Skeletal muscle tissue (tissue), 4 donors: Measurements from ENCODE around the gene KRTAP3-3. TPM values are rescaled to one million over a fixed set of nuclear protein-coding genes. Genes with fewer than 3 reads are reported as not detected.

Experiments
- H3K27ac ChIP-seq: one replicate; pipeline ENCODE4 v1.7.0; 2013; ENCODE audit warnings: mild to moderate bottlenecking, low read depth, low read length, inconsistent platforms
- H3K27me3 ChIP-seq, 3 donors: one replicate each; pipeline ENCODE4 v1.7.0; 2013; ENCODE audit warnings: low read length in 3 of 3; ENCODE audit not compliant: control insufficient read depth in 3 of 3, insufficient read depth in 3 of 3
- H3K36me3 ChIP-seq, 3 donors: one replicate each; pipeline ENCODE4 v1.7.0; 2013; ENCODE audit warnings: low read length in 3 of 3; ENCODE audit not compliant: control insufficient read depth in 3 of 3, insufficient read depth in 3 of 3
- H3K4me1 ChIP-seq, 3 donors: one replicate each; pipeline ENCODE4 v1.7.0; 2013; ENCODE audit warnings: low read length in 3 of 3, mild to moderate bottlenecking in 3 of 3; ENCODE audit not compliant: control insufficient read depth in 3 of 3, insufficient read depth in 3 of 3
- H3K4me3 ChIP-seq, 3 donors: one replicate each; pipeline ENCODE4 v1.7.0; 2013; ENCODE audit warnings: low read length in 3 of 3
- H3K9ac ChIP-seq, 3 donors: one replicate each; pipeline ENCODE4 v1.7.0; 2013; ENCODE audit warnings: low read length in 3 of 3, mild to moderate bottlenecking in 3 of 3, moderate library complexity in 2 of 3, low read depth in 1 of 3
- H3K9me3 ChIP-seq, 3 donors: one replicate each; pipeline ENCODE4 v1.7.0; 2013; ENCODE audit warnings: low read length in 3 of 3; ENCODE audit not compliant: control insufficient read depth in 3 of 3
- total RNA-seq: library from RNA; depleted of rRNA; stranded (reverse); fragments of >200 nt; gene quantifications from one replicate; pipeline ENCODE4 v1.2.3, GENCODE V29; 2014
- donor health status: Osteomylitis.

The KRTAP3-3 gene
- total RNA-seq, 1 donor from 2014 or later: not detected

- Histone ChIP-seq H3K27me3 (no peaks in the 10 kb centered on the region), H3K36me3 (no peaks in the 10 kb centered on the region), H3K4me3 (no peak overlapping the region), H3K4me1 (no peaks in the 10 kb centered on the region), H3K9ac (no peak overlapping the region), H3K27ac (no peak overlapping the region), H3K9me3 (no peaks in the 10 kb centered on the region)
Measured at GRCh38 chr17:41019415-41019814, 25.5 kb upstream of the KRTAP3-3 start.

GRCh38 chr17:41018541-41018940 lies 24.6 kb upstream of the KRTAP3-3 start:
- H3K36me3 ChIP-seq: no peaks in the 10 kb centered on the region
- H3K27ac ChIP-seq: no peak overlapping the region
- no peaks in the 10 kb centered on the region for H3K4me1 ChIP-seq
- no peaks in the 10 kb centered on the region for H3K27me3 ChIP-seq
- H3K9ac ChIP-seq: no peak overlapping the region
- H3K9me3 ChIP-seq: no peaks in the 10 kb centered on the region
- no peak overlapping the region for H3K4me3 ChIP-seq

GRCh38 chr17:41016578-41017215 lies 22.7 kb upstream of the KRTAP3-3 start:
- no peak overlapping the region for H3K27ac ChIP-seq

GRCh38 chr17:41015454-41015853 lies 21.5 kb upstream of the KRTAP3-3 start:
- Histone ChIP-seq H3K9me3 (no peaks in the 10 kb centered on the region), H3K4me1 (peaks cover 0 to 6% (median 5%) of the 10 kb centered on the region in 3 donors), H3K9ac (no peak overlapping the region), H3K36me3 (no peaks in the 10 kb centered on the region), H3K27me3 (no peaks in the 10 kb centered on the region), H3K4me3 (no peak overlapping the region), H3K27ac (no peak overlapping the region)

More at GRCh38 chr17:41016578-41017215, 22.7 kb upstream of the KRTAP3-3 start:
- Histone ChIP-seq H3K9ac (no peak overlapping the region), H3K27me3 (no peaks in the 10 kb centered on the region), H3K9me3 (no peaks in the 10 kb centered on the region), H3K4me3 (no peak overlapping the region), H3K4me1 (peaks cover 0 to 6% (median 5%) of the 10 kb centered on the region in 3 donors), H3K36me3 (no peaks in the 10 kb centered on the region)

- Histone ChIP-seq H3K27me3 (no peaks in the 10 kb centered on the region), H3K9me3 (no peaks in the 10 kb centered on the region), H3K9ac (no peak overlapping the region), H3K4me1 (peaks cover 0 to 6% (median 5%) of the 10 kb centered on the region in 3 donors), H3K36me3 (no peaks in the 10 kb centered on the region), H3K4me3 (no peak overlapping the region), H3K27ac (no peak overlapping the region)
Measured at GRCh38 chr17:41013606-41014005, 19.6 kb upstream of the KRTAP3-3 start.

GRCh38 chr17:41013181-41013580 lies 19.2 kb upstream of the KRTAP3-3 start:
- peaks cover 0 to 6% (median 5%) of the 10 kb centered on the region in 3 donors for H3K4me1 ChIP-seq
- H3K27ac ChIP-seq: no peak overlapping the region
- no peak overlapping the region for H3K4me3 ChIP-seq
- H3K27me3 ChIP-seq: no peaks in the 10 kb centered on the region
- H3K9me3 ChIP-seq: no peaks in the 10 kb centered on the region
- no peaks in the 10 kb centered on the region for H3K36me3 ChIP-seq
- no peak overlapping the region for H3K9ac ChIP-seq

- Histone ChIP-seq H3K9ac (no peak overlapping the region), H3K27me3 (no peaks in the 10 kb centered on the region), H3K4me1 (peaks cover 0 to 6% (median 5%) of the 10 kb centered on the region in 3 donors), H3K9me3 (no peaks in the 10 kb centered on the region), H3K27ac (no peak overlapping the region), H3K4me3 (no peak overlapping the region), H3K36me3 (no peaks in the 10 kb centered on the region)
Measured at GRCh38 chr17:41012326-41013120, 18.6 kb upstream of the KRTAP3-3 start.

GRCh38 chr17:41010441-41010840 lies 16.5 kb upstream of the KRTAP3-3 start:
- H3K4me3 ChIP-seq: no peak overlapping the region
- peaks cover 0 to 6% (median 5%) of the 10 kb centered on the region in 3 donors for H3K4me1 ChIP-seq
- no peaks in the 10 kb centered on the region for H3K27me3 ChIP-seq
- H3K9ac ChIP-seq: no peak overlapping the region
- H3K36me3 ChIP-seq: no peaks in the 10 kb centered on the region
- no peak overlapping the region for H3K27ac ChIP-seq
- no peaks in the 10 kb centered on the region for H3K9me3 ChIP-seq

GRCh38 chr17:41009936-41010335 lies 16.0 kb upstream of the KRTAP3-3 start:
- H3K4me3 ChIP-seq: no peak overlapping the region
- no peaks in the 10 kb centered on the region for H3K9me3 ChIP-seq
- H3K4me1 ChIP-seq: peaks cover 0 to 6% (median 5%) of the 10 kb centered on the region in 3 donors
- H3K27ac ChIP-seq: no peak overlapping the region
- no peak overlapping the region for H3K9ac ChIP-seq
- no peaks in the 10 kb centered on the region for H3K36me3 ChIP-seq
- no peaks in the 10 kb centered on the region for H3K27me3 ChIP-seq

GRCh38 chr17:41009301-41009760 lies 15.4 kb upstream of the KRTAP3-3 start:
- Histone ChIP-seq H3K9ac (no peak overlapping the region), H3K36me3 (no peaks in the 10 kb centered on the region), H3K27me3 (peaks cover 0 to 2% (median 0%) of the 10 kb centered on the region in 3 donors), H3K27ac (no peak overlapping the region), H3K4me3 (no peak overlapping the region), H3K9me3 (no peaks in the 10 kb centered on the region), H3K4me1 (peaks cover 0 to 6% (median 5%) of the 10 kb centered on the region in 3 donors)
